Osteocyte (in vitro differentiated cells): ENCODE data around the gene LIPG. TPM values are rescaled to one million over a fixed set of nuclear protein-coding genes. Genes with fewer than 3 reads are reported as not detected.

ENCODE experiments used
- DNase-seq: peaks from one replicate; pipeline ENCODE4 v3.0.0; 2021; ENCODE audit warnings: mixed read lengths; ENCODE audit not compliant: unreplicated experiment; ENCODE audit errors: extremely low spot score
- H3K27ac Mint-ChIP-seq: one replicate; pipeline ENCODE4 v1.8.0; 2021; ENCODE audit warnings: mild to moderate bottlenecking, mixed read lengths; ENCODE audit not compliant: unreplicated experiment
- H3K27me3 Mint-ChIP-seq: one replicate; pipeline ENCODE4 v1.8.0; 2021; ENCODE audit warnings: mixed read lengths; ENCODE audit not compliant: unreplicated experiment
- H3K36me3 Mint-ChIP-seq: one replicate; pipeline ENCODE4 v1.8.0; 2021; ENCODE audit warnings: mixed read lengths; ENCODE audit not compliant: unreplicated experiment
- H3K4me1 Mint-ChIP-seq: one replicate; pipeline ENCODE4 v1.8.0; 2021; ENCODE audit warnings: mixed read lengths; ENCODE audit not compliant: unreplicated experiment
- H3K4me3 Mint-ChIP-seq: one replicate; pipeline ENCODE4 v1.8.0; 2021; ENCODE audit warnings: mild to moderate bottlenecking, moderate library complexity, mixed read lengths; ENCODE audit not compliant: unreplicated experiment
- H3K9me3 Mint-ChIP-seq: one replicate; pipeline ENCODE4 v1.8.0; 2021; ENCODE audit warnings: mixed read lengths; ENCODE audit not compliant: unreplicated experiment
- total RNA-seq: library from RNA; stranded (reverse); gene quantifications from 2 replicates; pipeline ENCODE4 v1.2.1, GENCODE V29; 2021
- TF ChIP-seq, protein P1 (sequence below): fragments of 200-600 bp; sonication (generic); IDR thresholded peaks from 2 replicates; pipeline ENCODE4 v1.5.0; 2021; ENCODE audit warnings: antibody characterized with exemption, mild to moderate bottlenecking, moderate library complexity

Gene LIPG
- total RNA-seq, 1 donor from 2014 or later, result not detected

DNA sequence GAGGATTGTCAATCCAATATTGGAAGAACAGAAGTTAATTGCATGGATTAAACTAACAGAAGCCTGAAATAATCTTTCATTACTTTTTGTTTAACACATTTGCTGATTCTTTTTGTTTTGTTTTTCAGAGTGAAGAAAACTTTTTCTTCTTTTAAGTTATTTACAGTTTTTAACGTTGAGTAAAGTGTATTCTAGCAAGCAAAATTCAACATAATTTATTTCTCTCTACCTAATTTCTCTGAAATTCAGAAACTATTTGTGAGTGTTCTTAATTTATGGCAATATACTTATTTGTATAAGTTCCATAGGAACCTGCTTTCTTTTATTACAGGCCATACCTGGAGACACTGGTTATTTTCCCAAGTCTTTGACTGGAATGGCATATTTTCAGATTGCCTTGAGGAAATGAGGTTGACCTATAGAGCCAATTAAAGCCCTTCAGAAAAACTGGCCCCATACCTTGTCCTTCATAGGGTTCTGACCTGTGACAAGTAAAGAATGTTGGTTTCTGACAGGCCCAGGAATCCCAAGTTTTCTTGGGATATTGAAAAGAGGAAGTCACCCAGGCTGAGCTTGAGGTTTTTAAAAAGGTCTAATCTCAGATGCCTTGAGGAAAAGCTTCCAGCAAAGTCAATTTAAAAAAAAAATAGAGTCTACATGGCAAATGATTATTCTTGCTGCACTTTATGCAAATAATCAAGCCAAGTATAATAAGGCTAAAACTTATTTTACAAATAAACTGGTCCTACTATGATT lies 26.8 kb upstream of the LIPG start:
- H3K27me3 Mint-ChIP-seq, result peaks cover 20% of the 10 kb centered on the region
- H3K4me3 Mint-ChIP-seq, result no peak overlapping the region
- H3K36me3 Mint-ChIP-seq, result no peaks in the 10 kb centered on the region
- no peak overlapping the region for H3K27ac Mint-ChIP-seq
- no peaks in the 10 kb centered on the region for H3K4me1 Mint-ChIP-seq
- TF ChIP-seq, protein P1, sequence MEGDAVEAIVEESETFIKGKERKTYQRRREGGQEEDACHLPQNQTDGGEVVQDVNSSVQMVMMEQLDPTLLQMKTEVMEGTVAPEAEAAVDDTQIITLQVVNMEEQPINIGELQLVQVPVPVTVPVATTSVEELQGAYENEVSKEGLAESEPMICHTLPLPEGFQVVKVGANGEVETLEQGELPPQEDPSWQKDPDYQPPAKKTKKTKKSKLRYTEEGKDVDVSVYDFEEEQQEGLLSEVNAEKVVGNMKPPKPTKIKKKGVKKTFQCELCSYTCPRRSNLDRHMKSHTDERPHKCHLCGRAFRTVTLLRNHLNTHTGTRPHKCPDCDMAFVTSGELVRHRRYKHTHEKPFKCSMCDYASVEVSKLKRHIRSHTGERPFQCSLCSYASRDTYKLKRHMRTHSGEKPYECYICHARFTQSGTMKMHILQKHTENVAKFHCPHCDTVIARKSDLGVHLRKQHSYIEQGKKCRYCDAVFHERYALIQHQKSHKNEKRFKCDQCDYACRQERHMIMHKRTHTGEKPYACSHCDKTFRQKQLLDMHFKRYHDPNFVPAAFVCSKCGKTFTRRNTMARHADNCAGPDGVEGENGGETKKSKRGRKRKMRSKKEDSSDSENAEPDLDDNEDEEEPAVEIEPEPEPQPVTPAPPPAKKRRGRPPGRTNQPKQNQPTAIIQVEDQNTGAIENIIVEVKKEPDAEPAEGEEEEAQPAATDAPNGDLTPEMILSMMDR, result no peak
- DNase-seq, result no peak
- no peaks in the 10 kb centered on the region for H3K9me3 Mint-ChIP-seq

GRCh38 chr18:49537232-49537896 lies 24.5 kb upstream of the LIPG start:
- H3K36me3 Mint-ChIP-seq, result no peaks in the 10 kb centered on the region
- TF ChIP-seq, protein P1, result no peak
- no peak for DNase-seq
- H3K9me3 Mint-ChIP-seq, result no peaks in the 10 kb centered on the region
- no peak overlapping the region for H3K4me3 Mint-ChIP-seq
- no peak overlapping the region for H3K27ac Mint-ChIP-seq
- no peaks in the 10 kb centered on the region for H3K4me1 Mint-ChIP-seq
- peaks cover 15% of the 10 kb centered on the region for H3K27me3 Mint-ChIP-seq

GRCh38 chr18:49544362-49544761 lies 17.5 kb upstream of the LIPG start:
- H3K27ac Mint-ChIP-seq, result no peak overlapping the region
- peaks cover 3% of the 10 kb centered on the region for H3K4me1 Mint-ChIP-seq
- H3K4me3 Mint-ChIP-seq, result no peak overlapping the region
- no peaks in the 10 kb centered on the region for H3K36me3 Mint-ChIP-seq
- TF ChIP-seq, protein P1, result no peak
- DNase-seq, result no peak
- H3K27me3 Mint-ChIP-seq, result peaks cover 10% of the 10 kb centered on the region
- no peaks in the 10 kb centered on the region for H3K9me3 Mint-ChIP-seq

- TF ChIP-seq, protein P1, result no peak
- H3K4me1 Mint-ChIP-seq, result peaks cover 3% of the 10 kb centered on the region
- H3K27ac Mint-ChIP-seq, result no peak overlapping the region
- H3K27me3 Mint-ChIP-seq, result peaks cover 14% of the 10 kb centered on the region
- DNase-seq, result no peak
- no peaks in the 10 kb centered on the region for H3K36me3 Mint-ChIP-seq
- H3K9me3 Mint-ChIP-seq, result no peaks in the 10 kb centered on the region
- H3K4me3 Mint-ChIP-seq, result no peak overlapping the region
Observed at GRCh38 chr18:49546278-49546677, 15.6 kb upstream of the LIPG start.

DNA sequence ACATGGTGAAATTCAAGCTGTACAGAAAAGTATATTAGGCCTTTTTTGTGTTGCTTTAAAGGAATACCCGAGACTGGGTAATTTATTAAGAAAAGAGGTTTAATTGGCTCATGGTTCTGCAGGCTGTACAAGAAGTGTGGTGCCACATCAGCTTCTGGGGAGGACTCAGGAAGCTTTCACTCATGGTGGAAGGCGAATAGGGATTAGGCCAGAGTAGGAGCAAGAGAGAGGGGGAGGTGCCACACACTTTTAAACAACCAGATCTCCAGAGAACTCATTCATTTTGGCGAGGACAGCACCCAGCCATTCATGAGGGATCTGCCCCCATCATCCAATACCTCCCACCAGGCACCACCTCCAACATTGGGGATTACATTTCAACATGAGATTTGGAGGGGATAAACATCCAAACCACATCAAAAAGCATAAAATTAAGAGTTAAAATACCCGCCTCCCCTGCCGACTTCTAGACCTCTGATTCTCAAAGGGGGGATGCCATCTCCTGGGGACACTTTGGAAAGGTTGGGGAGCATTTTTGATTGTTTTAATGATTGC lies 15.1 kb upstream of the LIPG start:
- TF ChIP-seq, protein P1, result no peak
- peaks cover 15% of the 10 kb centered on the region for H3K27me3 Mint-ChIP-seq
- H3K36me3 Mint-ChIP-seq, result no peaks in the 10 kb centered on the region
- H3K4me1 Mint-ChIP-seq, result peaks cover 3% of the 10 kb centered on the region
- no peak for DNase-seq
- H3K4me3 Mint-ChIP-seq, result no peak overlapping the region
- no peak overlapping the region for H3K27ac Mint-ChIP-seq
- H3K9me3 Mint-ChIP-seq, result no peaks in the 10 kb centered on the region
